ENCODE data around the gene CDC14A.

The CDC14A gene

DNA sequence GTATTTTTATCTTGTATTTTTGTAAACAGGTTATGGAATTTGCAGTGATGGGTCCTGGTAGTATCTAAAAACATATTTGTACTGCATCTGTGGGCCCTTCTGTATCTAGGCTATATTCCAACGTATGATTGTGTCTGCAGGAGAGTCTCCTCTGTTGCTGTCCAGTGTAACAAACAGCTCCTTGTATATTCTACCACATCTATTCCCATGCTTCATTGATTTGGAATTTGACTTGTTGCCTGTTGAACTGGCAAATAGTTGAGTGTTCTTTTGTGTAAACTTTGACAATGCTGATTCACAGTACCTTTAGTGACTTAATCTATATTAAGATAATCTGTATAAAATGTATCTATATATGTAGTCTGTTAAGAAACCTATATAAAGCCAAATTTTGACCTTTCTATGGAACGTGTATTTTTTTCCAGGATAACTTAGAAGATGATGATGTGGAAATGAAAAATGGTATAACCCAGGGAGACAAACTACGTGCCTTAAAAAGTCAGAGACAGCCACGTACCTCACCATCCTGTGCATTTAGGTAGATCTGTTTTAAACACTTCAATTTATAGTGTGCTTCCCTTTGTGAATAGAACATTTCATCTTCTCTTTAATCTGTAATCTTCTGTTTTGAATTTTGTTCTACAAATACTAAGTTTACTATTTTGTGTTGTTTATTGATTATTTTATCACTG, 142.2 kb downstream of the CDC14A start:
- peak; percentile 54 for DNase-seq (ENCODE audit: low spot score)

DNA sequence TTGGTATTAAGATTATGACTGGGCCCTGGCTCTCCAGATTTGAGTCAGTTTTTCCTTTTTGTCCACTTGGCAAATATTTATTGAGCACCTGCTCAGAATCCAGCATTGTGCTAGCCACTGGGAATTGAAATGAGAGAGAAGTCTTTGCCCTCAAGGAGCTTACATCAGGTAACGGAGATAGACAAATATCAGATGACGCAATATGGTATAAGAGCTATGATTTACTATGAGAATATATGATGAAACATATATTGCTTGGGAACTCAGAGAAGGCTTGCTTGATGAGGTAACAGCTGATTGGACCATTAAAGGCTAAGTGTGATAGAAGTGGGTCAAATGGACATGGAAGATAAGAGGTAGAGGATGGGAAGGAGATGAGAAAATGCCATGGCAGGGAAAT, 144.6 kb downstream of the CDC14A start:
- no peak for DNase-seq (ENCODE audit: low spot score)

DNA sequence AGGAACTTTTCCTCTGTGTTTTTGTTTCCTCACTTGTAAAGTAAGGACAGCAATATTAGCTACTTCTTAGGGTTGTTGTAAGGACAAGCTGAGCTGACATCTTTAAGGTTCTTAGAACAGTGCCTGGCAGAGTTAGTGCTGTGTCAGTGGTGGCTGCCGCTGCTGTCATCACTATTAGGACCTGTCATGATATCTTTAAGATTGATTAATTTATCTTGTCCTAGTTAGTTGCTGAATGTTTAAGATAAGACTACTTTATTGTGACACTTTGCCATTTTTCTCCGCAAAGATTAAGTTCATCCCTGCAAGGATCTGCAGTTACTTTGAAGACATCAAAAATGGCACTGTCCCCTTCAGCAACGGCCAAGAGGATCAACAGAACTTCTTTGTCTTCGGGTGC, 145.5 kb downstream of the CDC14A start:
- no peak for DNase-seq (ENCODE audit: low spot score)

DNA sequence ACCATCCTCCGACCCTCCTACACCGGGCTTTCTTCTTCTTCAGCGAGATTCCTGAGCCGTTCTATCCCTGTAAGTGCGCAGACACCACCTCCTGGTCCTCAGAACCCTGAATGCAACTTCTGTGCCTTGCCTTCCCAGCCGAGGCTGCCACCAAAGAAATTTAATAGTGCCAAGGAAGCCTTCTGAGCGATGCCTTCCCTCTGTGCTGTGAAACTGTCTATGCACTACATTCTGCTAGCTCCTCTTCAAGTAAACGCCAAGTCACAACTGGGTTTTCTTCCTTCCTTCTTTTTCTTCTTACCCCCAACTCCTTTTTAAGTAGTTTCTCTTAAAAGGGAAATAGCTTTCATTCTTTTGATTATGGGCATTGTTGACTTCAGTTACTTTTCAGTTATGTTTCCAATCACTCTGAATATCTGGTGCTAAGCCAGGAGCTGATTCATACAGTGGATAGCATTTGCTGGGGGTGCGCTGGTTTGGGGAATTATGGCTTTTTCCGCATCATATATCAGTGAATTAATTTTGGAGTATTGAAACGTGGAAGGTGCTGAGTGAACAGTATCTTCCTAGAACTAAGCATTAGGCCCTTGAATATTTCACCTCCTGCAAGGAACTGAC, 147.0 kb downstream of the CDC14A start:
- DNase-seq (ENCODE audit: low spot score): no peak

DNA sequence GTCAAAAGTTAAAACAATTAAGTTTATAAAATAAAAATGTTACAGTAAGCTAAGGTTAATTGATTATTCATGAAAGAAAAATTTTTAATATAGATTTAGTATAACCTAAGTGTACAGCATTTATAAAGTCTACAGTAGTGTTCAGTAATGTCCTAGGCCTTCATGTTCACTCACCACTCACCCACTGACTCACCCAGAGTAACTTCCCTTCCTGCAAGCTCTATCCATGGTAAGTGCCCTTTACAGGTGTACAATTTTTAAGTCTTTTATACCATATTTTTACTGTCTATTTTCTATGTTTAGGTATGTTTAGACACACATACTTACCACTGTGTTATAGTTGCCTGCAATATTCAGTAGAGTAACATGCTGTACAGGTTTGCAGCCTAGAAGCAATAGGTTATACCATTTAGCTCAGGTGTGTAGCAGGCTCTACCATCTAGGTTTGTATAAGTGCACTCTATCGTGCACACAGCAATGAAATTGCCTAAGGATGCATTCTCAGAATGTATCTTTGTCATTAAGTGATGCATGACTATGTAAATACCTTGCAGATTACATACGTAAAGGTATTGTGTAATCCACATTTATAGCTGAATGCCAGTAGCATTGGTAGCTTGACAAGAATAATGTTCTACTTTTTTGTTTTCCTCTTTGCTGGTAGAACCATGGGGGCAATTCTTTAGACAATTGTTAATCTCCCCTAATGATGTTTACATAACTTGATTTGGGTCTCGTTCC, 149.9 kb downstream of the CDC14A start:
- peak; percentile 20 for DNase-seq (ENCODE audit: low spot score)

DNA sequence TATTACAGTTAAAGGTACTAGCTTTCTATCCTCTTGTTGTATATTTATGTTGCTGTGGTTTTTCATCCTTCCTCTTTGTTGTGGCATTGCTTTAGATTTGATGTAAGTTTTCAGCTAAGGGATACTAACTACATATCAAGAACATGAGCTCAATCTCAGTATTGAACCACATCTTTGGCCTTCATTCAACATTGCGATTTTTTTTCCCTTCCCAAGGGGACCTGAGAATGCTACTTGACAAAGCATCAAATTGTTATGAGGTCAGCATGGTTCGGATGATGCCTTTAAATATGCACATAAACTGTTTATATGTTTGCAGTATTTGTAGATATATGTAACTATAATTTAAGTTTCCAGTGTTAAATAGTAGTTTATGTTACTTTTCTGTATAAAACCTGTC, 153.9 kb downstream of the CDC14A start:
- no peak for DNase-seq (ENCODE audit: low spot score)

DNA sequence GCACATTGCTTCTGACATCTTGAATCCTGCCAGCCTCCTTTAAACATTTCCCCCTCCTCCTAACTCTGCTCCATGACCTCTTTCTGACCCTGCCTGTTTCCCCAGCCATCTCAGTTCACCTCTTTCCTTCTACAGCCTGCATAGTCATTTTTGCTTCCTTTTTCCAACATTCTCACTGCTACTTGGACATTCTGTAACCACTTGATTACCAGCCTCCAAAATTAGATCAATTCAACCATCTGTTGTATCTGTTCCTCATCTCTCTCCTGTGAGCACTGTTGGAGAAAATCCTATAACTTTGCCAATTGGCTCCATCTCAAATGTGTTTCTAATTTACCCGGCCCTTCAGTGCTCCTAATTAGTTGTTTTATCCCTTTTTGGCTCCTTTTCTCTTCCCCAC, 158.1 kb downstream of the CDC14A start:
- no peak for DNase-seq (ENCODE audit: low spot score)

DNA sequence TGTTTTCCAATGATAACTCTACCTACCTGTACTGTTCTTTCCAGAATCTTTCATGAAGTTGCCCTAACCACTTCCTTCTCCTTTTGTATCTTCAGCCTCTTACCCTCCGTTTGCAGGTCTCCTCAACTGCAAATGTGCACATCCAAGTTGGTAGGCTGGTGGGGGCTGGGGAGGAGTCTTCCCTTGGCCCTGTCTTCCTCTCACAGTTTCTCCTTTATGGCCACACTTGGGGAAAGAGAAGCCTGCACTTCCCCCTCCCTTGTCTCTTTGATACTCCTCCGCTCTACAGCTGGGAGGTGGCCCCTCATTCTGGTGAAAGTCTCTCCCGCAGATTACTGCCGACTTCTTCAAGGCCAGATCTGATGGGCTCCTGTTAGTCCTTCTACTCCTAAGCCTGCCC, 158.8 kb downstream of the CDC14A start:
- DNase-seq (ENCODE audit: low spot score): no peak

DNA sequence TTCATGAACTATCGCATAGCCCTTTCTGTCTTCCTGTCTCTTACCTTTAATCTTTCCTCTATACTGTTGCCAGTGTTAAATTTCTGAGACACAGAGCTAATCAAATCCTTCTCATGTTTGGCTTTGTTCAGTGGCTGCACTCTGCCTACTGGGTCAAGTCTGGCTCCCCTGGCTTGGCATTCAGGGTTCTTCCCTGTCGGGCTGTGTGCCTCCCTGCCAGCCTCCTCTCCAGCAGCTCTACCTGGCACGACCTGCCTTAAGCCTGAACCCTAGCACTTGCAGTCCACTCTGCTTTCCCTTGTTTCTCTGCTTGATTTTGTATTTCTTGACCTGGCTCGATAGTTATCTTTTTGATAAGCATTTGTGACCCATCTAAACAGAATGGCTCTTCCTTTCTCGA, 159.5 kb downstream of the CDC14A start:
- DNase-seq (ENCODE audit: low spot score): no peak

DNA sequence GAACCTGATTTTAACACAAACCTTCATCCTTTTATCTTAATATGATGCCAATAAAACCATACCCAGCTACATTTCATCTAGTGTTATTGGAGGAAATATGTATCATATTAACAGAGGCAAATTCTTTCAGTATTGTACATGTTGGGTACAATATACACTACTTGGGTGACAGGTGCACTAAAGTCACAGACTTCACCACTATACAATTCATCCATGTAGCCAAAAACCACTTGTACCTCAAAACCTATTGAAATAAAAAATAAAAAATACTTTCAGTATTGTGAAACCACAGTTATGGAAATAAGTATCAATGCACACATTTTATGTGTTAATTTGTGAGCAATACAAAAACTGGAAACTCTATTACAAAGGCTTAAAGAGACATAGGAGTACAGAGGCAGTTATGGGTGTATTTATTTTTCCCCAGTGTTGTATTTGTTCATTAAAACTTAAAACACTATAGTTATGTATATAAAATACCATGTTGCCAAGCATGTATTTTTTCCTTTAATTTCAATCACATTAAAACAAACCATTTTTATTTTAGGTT, 160.6 kb downstream of the CDC14A start:
- DNase-seq (ENCODE audit: low spot score): no peak

DNA sequence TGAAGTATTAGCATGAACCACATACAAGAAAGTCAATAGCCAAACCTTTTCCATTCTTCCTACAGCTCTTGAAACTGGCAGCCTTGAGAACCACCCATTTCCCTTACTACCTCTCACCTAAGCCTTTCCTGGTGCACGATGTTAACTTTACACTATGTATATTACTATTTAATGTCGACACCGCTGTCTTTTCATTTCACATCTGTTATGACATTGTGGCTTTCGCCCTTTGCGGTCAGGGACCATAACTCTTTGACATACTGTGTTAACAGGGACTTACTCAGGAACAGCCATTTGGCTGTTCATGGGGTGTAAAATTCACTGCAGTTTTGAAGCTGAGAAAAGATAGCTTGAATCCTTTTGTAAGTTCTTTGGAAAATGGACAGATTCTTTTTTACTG, 164.6 kb downstream of the CDC14A start:
- DNase-seq (ENCODE audit: low spot score): no peak

DNA sequence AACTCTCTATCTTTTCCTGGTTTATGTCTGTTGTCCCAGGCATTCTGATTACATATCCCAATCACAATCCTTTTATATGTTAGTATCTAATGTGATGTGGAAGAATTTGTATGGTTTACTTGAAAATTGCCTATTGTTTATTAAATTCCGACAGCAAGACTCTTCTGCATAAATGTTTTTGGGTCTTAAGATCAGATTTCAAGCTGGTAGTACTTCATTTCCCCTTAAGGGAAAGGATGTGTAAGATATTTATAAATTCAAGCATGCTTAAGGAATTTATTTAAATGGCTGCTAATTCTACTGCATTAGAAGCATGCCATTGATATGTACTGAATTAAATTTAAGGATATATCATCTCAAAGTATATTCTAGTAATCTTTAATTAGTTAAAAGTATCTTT, 165.2 kb downstream of the CDC14A start:
- no peak for DNase-seq (ENCODE audit: low spot score)

DNA sequence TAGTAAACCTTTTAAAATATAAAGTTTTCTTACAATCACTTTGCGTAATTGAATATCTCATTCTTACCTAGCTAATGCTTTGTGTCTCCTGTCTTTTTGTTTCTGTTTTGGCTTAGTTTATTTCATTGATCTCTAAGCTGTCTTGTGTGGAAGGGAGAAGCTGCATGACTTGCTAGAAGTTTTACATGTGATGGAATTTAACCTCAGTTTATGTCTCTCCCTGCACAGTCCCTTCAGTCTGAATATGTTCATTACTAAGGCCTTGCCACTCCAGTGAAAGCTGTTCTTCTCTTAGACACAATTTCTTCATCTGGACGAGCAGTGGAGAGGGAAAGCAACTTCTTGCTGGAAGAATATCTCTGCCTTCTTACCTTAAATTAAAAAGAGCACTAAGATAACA, 165.7 kb downstream of the CDC14A start:
- no peak for DNase-seq (ENCODE audit: low spot score)

DNA sequence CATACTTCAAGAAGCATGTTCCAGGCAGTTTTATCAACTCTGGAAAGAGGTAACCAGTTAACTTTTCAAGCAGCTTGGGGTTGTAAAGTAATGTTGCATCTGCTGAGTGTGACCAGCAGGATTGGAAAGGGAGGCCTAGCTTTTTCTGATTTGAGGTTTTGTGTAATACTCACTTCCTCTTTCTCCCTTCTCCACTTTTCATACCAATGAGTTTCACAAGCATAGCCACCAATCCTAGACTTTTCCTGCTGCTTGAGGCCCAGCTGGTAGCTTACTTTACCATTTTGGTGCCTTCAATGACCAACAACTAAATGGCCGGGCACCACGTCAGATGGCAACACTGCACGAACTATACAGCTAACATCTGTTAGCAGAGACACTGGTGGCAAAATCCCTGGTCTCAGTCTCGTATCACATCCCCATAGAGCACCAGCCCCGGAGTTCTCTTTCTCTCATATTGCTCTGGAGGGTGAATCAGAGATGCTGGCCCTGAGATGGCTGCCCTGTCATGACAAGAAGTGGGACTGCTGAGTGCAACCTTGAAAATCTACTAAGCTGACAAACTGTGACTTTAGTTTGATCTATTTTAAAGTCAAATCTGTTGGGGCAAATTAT, 170.8 kb downstream of the CDC14A start:
- DNase-seq (ENCODE audit: low spot score): no peak

DNA sequence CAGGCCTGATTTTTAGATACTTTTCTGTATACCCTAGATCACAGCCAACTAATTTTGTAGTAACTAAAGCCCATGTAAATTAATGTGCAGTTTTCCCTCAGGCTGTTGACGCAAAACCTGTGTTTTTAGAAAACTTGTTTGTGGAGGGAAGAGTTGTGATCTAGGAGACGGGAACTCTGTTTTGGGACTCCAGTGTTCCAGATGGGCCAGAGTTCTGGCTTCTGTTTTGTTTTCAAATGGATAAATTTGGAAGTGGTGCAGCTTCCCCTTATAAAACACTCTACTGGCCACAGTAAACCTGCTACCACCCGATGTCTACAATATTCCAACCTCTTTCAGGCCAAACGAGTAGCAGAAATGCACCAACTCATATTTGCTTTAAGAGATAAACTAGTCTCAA, 172.0 kb downstream of the CDC14A start:
- DNase-seq (ENCODE audit: low spot score): no peak

DNA sequence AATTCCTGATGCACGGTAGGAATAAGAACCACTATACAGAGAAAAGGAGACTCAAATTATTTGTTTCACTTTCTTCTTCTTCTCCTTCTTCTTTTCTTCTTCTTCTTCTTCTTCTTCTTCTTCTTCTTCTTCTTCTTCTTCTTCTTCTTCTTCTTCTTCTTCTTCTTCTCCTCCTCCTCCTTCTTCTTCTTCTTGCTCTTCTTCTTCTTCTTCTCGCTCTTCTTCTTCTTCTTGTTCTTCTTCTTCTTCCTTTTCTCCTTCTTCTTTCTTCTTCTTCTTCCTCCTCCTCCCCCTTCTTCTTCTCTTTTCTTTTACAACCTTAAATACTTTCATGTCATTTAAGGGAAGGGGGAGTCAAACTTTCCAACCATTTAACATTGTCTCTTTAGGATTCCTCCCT, 174.6 kb downstream of the CDC14A start:
- no peak for DNase-seq (ENCODE audit: low spot score)

DNA sequence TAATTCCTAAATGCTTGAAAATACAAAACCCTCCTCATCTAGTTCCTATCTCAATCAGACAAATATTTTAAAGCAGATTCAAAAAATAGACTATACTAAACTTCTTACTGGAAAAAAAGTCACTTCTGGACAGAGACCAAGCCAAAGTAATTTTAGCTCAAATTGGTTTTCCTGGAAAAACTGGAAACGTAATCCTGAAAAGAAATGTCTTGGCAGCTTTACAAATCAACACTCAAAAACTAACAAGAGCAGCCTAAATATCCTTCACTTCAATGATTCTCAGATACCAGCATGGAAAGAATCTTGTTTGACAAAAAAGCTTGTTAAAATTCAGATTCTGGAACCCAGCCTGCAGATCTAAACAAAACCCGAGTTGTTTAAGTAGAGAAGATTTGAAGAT, 176.6 kb downstream of the CDC14A start:
- no peak for DNase-seq (ENCODE audit: low spot score)

DNA sequence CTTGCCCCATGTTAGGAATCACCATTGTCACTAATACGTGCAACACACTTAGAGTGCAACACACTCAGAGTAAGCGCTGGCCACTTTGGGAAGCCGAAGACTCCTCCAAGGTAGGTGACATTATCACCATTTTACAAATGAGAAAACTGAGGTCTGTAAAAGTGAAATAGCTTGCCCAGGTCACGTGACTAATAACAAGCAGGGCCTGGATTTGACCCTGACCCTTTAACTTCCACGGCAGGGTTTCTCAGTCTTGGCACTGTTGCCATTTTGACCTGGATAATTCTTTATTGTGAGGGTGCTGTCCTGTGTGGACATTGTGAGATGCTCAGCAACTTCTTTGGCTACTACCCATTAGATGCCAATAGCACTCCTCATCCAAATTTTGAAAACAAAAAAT, 177.8 kb downstream of the CDC14A start:
- DNase-seq (ENCODE audit: low spot score): no peak

DNA sequence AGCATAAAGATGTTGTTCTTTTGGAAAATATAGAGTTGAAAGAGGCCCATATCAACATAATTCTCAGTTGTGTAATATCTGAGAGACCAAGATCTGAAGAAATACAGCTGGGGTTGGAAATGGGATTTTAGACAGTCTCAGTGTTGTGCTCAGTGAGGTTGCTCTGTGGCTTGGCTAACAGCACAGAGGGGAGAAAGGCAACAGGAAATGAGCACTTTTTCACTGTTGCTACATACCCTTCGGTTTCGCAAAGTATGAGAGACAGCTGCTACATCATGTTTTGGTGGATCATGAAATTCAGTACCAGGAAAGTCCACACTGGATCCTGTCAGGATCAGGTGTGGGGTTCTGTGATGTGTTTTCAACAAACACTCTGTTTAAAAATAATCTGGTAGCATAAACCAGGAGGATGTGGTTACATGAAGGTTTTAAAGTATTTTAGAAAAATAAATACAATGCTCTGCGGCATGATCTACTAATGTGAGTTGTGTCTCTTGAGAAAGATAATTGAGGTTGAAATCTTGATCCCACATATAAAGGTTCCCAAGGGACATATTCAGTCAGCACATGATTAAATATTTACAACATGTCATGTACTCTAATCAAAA, 178.7 kb downstream of the CDC14A start:
- DNase-seq (ENCODE audit: low spot score): no peak

DNA sequence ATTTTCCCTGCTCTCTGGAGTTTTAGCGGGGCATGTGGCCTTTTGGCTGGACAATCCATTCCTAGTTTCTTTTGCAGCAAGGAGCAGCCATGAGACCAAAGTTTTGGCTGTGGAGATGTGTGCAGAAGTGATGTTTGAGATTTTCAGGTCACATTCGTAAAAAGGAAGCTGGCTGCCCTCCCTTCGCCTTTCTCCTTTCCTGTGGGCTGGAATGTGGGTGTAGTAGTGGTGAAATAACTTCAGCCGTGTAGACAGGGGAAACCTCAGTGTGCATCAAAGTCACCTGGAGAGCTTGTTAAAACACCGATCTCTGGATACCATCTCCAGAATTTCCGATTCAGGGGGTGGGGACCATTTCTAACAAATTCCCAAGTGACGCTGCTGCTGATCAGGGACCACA, 180.3 kb downstream of the CDC14A start:
- no peak for DNase-seq (ENCODE audit: low spot score)

DNA sequence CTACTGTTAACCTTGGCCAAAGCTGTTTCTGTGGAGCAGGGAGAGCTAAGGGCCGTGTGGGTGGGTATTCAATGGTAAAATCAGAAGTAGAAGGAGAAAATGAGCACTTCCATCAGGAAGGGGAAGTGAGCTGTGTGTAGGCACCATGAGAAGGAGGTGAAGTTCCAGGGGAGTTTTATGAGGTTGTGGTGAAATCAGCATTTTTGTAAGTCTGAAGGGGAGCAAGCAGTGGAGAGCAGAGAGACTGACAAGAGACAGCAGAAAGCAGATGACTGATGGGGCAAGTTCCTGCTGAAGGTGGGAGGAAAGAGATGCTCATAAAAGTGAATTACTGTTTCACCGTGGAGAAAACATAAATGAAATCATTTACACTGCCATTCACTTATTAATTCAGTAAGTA, 183.0 kb downstream of the CDC14A start:
- DNase-seq (ENCODE audit: low spot score): no peak

DNA sequence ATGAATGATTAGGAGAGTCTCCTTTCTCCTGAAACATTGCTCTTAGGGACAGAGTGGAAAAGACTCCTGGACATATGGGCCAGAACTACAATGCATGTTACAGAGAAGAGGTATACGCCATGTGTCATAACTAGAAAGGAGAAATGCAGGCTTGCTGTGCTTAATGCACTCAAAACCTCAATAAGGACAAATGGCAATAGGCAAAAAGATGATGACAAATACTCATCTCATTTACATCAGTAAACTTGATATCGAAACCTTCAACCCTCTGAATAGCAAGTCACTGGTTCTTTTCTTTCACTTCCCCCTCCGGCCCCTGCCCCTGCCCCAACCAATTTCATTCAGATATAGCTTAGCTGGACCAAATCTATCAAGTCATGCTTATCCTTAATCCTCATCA, 183.7 kb downstream of the CDC14A start:
- DNase-seq (ENCODE audit: low spot score): no peak
